GM19025 (cell line): Measurements from ENCODE around the gene TMC3.
"Not testable (repeated sequence)": the region's sequence is repeated elsewhere in the genome, so short reads cannot be mapped to it uniquely, and the experiment has no call there.

ENCODE experiments used
- ATAC-seq: cut with Tn5 transposase; IDR thresholded peaks from one replicate; pipeline ENCODE4 v1.9.1; 2021; ENCODE audit warnings: mild to moderate bottlenecking, low read depth, moderate library complexity; ENCODE audit not compliant: unreplicated experiment

Gene TMC3

GRCh38 chr15:81373775-81374395, at the start of gene TMC3:
TSS of gene TMC3 (minus strand) at chr15:81374213. CDS start at chr15:81374077, 136 bp downstream.
- ATAC-seq = no peak

DNA sequence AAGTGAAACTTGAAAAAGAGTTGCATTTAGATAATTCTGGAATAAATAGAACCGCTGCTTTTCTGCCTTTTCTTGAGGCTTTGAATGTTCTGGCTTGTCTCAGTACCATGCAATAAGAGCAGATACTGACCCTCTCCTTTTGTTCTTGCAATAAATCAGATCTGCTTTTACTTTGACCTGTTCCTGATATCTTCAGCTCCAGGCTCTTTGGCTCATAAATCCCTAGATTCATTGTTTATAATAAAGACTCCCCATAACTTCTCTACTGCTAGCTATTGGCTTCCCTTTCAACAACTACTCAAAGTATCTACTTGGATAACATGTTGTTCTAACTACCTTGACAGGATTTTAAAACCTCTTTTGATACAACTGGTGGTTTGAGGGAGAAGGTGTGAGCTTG, 47.4 kb upstream of the TMC3 start:
- no peak for ATAC-seq

DNA sequence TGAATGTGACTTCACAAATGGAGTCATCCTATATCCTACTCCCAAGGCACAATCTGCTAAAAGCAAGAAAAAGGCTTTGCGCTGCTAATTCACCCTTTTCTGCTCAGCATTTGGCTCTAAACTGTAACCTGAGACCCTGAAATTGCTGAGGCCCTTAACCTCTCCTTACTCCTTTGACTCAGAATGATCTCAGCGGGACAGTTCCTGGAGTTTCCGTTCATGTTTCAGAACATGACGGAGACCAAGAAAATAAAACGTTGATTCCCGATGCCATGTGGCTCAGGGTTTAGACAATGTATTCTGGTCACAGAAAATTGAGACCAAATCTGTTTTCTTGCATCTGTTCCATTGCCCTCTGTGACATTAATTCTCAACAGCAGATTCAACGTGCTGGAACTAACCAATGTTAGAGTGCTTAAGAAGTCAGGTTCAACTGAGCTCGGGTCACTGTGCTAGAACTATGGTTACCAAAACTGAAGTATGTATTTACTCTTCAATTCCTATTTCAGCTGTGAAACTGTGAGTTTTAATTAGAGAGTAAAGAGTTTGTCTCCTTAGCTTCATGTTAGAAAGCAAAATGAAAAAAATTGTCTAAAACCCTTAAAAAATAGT, 45.4 kb upstream of the TMC3 start:
- no peak for ATAC-seq

DNA sequence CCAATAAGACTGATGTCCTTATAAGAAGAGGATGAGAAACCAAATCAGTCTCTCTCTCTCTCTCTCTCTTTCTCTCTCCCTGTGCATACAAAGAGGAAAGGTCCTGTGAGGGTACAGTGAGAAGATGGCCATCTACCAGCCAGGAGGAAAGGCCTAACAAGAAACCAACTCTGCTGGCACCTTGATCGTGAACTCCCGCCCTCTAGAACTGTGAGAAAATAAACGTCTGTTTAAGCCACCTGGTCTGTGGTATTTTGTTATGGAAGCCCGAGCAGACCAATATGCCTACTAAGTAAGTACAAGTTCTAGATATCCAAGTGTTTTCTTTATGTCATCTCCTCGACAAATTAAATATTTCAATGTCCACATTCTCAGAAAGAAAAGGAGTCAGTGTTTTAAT, 44.9 kb upstream of the TMC3 start:
- ATAC-seq = no peak

DNA sequence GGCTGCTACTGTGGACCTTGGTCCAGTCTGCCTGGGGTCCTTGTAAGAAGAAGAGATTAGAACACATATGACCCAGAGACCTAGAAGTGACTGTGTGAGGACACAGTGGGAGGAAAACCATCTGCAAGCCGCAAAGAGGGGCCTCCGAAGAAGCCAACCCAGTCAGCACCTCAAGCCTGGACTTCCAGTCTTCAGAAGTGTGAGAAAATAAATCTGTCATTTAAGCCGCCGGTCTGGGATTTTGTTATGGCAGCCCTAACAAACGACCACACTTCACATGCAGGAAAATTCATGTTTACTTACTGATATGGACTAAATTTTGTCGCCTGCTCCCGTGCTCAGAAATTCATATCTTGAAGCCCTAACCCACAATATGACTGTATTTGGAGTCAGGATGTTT, 44.4 kb upstream of the TMC3 start:
- ATAC-seq = no peak

- not testable (repeated sequence) for ATAC-seq
These were observed 40.4 kb upstream of the TMC3 start for GRCh38 chr15:81414274-81414968.

DNA sequence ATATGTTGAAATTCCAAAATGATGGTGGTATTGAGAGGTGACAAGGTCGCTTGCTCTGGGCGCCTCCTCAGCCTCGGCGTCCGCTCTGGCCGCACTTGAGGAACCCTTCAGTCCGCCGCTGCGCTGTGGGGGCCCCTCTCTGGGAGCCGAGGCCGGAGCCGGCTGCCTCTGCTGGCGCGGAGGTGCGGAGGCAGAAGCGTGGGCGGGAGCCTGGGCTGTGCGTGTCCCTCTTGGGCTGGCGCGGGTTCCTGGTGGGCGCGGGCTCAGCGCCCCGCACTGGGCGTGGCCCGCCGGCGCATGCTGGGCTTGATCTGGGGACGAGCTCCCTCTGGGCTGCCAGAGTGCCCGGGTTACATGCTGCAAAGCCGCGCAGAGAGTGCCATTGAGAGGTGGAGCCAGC, 39.8 kb upstream of the TMC3 start:
- ATAC-seq = no peak

GRCh38 chr15:81411969-81412633, 38.1 kb upstream of the TMC3 start:
- no peak for ATAC-seq

DNA sequence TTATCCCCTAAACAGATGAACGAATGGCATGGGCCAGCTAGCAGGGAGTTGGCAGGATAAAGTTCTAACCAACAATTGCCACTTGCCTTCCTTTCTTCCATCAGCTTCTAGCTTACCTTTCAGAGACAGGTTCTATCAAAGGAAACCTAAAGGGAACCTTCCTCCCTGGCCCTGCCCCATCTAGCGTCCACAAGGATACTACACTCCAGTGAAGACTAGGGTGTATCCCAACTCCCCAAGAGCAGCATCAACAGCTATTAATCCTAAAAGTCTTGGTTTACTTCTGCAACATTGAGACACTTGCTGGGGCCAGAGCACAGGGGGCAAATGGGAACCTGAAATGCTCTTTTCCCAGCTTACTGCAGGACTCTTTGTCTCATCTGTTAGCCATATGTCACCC, 37.0 kb upstream of the TMC3 start:
- ATAC-seq = no peak

DNA sequence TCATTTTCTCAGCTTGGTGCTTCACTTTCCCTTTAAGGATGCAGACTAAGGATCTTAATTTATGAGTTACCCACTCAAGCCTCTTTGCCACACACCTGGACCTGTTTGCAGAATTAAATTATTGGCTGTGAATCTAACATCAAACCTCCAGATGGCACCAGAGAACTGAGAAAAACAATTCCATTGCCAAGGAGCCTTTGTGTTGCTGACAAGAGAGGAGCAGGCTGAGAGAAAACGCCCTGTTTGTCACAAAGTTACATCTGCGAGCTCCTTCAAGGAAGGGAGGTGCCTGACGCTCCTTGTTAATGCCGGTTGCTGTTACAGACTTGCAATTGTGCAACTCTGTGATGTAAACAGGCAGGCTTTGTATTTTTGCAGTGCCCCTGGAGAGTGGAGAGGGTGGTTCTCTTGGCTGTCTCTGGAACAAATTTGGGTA, 36.3 kb upstream of the TMC3 start:
- no peak for ATAC-seq

DNA sequence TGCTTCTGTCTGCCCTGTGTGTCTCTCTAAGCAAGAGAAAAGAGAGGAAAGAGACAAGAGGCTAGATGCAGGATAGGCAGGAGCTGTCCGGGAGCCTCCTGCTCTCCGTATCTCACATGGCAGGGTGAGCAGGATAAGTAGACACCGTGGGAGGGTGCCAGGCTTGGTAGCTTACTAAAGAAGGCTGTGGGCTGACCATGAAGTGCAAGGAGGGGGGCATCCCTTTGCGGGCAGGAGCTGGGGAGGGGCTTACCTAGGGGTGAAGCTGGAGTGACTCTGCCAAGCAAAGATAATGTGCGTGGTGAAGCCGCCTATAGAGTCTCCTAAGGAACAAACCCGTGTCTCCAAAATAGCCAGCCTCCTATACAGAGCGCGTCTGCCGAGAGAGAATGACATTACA, 33.7 kb upstream of the TMC3 start:
- ATAC-seq = no peak

DNA sequence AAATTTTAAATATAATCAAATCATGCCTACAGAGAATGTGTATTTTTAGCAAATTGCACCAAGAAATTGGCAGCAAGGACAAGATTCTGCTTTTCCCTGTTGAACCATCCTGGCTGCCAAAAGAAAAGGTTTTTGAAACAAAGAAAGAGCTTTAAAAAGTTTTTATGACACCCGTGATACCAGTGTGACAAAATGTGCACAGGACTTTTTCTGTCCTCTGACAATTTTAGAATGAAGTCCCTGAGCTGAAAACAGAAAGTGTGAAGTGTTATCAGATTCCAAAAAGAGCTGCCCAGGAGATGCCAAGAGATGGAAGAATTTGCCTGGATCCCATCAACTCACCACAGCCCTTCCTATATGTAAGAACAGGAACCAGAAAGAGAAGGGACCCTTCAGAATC, 33.2 kb upstream of the TMC3 start:
- ATAC-seq = no peak

DNA sequence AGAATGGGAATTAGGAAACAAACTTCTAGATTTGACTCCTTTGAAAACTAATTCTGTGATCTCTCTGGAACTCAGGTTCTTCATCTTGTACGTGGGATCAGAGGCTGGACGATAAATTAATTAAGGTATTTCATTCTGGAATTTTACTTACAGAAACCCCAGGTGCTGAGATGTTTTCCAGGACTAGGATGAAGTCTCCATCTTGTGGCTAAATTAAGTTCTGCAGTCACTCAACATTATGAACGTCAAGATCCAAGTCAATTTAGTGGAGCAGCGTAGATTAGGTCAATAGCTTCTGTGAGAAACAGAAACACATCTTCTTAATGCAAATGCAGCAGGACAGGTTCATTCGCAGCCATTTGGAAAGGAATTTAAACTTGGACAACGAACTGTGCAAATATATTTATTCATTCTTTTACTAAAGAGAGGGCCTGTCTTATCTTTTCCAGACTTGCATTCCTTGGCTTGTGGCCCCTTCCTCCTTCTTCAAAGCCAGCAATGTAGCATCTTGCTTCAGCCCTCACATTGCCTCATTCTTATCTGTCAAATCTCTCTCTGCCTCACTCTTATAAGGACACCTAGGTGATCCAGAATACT, 26.7 kb upstream of the TMC3 start:
- no peak for ATAC-seq

DNA sequence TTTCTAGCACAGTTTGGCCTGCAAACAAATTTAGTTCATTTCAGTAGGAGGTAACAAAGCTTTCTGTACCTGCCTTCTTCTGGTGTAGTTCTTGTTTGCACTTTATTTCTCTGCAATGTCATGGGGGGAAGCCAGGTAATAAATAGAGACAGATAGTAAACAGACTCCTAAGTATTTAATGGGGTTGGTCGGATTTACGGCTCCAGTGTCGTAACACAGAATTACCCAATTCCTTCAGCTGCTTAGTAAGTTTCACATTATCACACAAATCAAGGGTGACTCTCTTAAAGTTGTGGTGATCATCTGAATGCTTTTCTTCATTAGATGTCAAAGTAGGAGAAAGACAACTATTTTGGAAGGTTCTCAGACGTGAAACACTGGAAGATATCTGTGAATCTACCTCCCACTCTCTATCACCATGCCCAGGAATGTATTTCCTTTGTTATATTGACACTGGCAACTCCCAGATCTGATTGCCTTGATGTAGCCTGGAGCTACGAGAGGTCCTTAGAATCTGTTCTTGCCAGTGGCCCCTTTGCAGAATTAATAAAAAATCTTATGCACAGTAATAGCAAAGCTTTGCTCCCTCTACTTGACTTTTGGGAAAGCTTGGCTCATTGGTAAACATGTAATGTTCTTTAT, 25.0 kb upstream of the TMC3 start:
- ATAC-seq = no peak

DNA sequence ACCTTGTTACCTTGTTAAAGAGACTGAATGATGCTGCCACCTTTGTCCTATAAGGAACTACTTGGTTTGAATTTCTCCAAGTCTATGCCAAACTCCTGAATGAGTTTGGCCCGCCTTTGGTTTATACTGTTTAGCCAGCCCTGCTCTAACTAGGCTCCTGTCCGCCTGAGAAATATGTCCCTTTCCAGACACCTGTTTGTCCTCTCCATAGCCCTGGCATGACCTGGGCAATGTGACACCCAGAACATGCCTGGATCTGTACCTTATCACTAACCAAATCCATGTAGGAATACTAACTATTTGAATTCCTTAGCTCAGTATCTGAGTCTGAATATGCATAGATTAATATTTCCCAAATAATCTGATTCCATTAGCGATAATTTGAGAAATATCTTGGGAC, 24.4 kb upstream of the TMC3 start:
- no peak for ATAC-seq

- ATAC-seq = no peak
These were observed 20.6 kb upstream of the TMC3 start for GRCh38 chr15:81394603-81395002.

GRCh38 chr15:81391657-81392056, 17.6 kb upstream of the TMC3 start:
- ATAC-seq = no peak

DNA sequence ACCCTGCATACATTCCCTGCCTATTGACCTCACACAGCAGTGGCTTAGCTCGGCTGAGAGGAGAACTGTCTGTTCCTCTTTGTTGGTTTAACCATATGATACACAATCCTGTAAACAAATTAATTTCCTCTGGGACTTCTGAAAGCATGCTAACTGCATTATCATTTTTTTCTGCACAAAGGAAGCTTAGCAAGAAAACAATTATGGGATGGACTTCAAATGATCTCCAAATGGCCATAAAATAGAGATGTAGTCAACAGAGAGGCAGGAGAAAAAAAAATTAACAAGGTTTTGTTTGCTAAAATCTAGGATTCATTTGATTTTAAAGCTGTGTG, 14.4 kb upstream of the TMC3 start:
- no peak for ATAC-seq

- no peak for ATAC-seq
These were observed 13.8 kb upstream of the TMC3 start for GRCh38 chr15:81387621-81388435.

GRCh38 chr15:81386947-81387346, 12.9 kb upstream of the TMC3 start:
- ATAC-seq = no peak
